ENCODE results near the gene CDC123.
"Not testable (repeated sequence)": the region's sequence is repeated elsewhere in the genome, so short reads cannot be mapped to it uniquely, and the experiment has no call there.

CDC123 gene

GRCh38 chr10:12228851-12229250, 32.9 kb downstream of the CDC123 start:
- Histone ChIP-seq H3K4me3 (ENCODE audit: low read length) (no peak overlapping the region), H3K4me1 (ENCODE audit: low read length) (no peaks in the 10 kb centered on the region), H2AFZ (ENCODE audit: low read depth, low read length) (no peak overlapping the region), H4K20me1 (ENCODE audit: insufficient read depth, low read length) (no peaks in the 10 kb centered on the region), H3K79me2 (ENCODE audit: low read length) (no peaks in the 10 kb centered on the region), H3K9me3 (ENCODE audit: insufficient read depth, low read length) (no peaks in the 10 kb centered on the region), H3K27ac (ENCODE audit: low read length) (no peak overlapping the region), H3K36me3 (replicated peaks; ENCODE audit: low read depth, low read length) (peaks cover 30% of the 10 kb centered on the region), H3K27me3 (ENCODE audit: low read depth, low read length) (no peaks in the 10 kb centered on the region), H3K4me2 (ENCODE audit: low read length) (no peak overlapping the region), H3K9ac (ENCODE audit: low read length) (no peak overlapping the region)
- no peak for TF ChIP-seq CTCF (IDR thresholded peaks at IDR 0.05; ENCODE audit: low read depth, low read length)
- TF ChIP-seq EZH2phosphoT487 (IDR thresholded peaks at IDR 0.05; ENCODE audit: low read depth): no peak

GRCh38 chr10:12234687-12235086, 38.7 kb downstream of the CDC123 start:
- not testable (repeated sequence) for H3K4me3 ChIP-seq (ENCODE audit: low read length); H4K20me1 ChIP-seq (ENCODE audit: insufficient read depth, low read length); H3K4me1 ChIP-seq (ENCODE audit: low read length); H2AFZ ChIP-seq (ENCODE audit: low read depth, low read length); H3K9ac ChIP-seq (ENCODE audit: low read length); H3K79me2 ChIP-seq (ENCODE audit: low read length); H3K27me3 ChIP-seq (ENCODE audit: low read depth, low read length); H3K27ac ChIP-seq (ENCODE audit: low read length); H3K4me2 ChIP-seq (ENCODE audit: low read length); H3K9me3 ChIP-seq (ENCODE audit: insufficient read depth, low read length)
- peaks cover 31% of the 10 kb centered on the region for H3K36me3 ChIP-seq (replicated peaks; ENCODE audit: low read depth, low read length)

GRCh38 chr10:12235116-12235694, 39.2 kb downstream of the CDC123 start:
- Histone ChIP-seq H3K79me2 (ENCODE audit: low read length) (no peaks in the 10 kb centered on the region), H3K36me3 (replicated peaks; ENCODE audit: low read depth, low read length) (peaks cover 30% of the 10 kb centered on the region), H3K4me3 (ENCODE audit: low read length) (no peak overlapping the region), H3K4me1 (ENCODE audit: low read length) (peaks cover 6% of the 10 kb centered on the region), H2AFZ (ENCODE audit: low read depth, low read length) (no peak overlapping the region), H3K27me3 (ENCODE audit: low read depth, low read length) (no peaks in the 10 kb centered on the region), H3K9me3 (ENCODE audit: insufficient read depth, low read length) (no peaks in the 10 kb centered on the region), H4K20me1 (ENCODE audit: insufficient read depth, low read length) (no peaks in the 10 kb centered on the region), H3K27ac (ENCODE audit: low read length) (no peak overlapping the region), H3K9ac (ENCODE audit: low read length) (no peak overlapping the region), H3K4me2 (ENCODE audit: low read length) (no peak overlapping the region)
- no peak for TF ChIP-seq CTCF (IDR thresholded peaks at IDR 0.05; ENCODE audit: low read depth, low read length)
- TF ChIP-seq EZH2phosphoT487 (IDR thresholded peaks at IDR 0.05; ENCODE audit: low read depth): no peak

GRCh38 chr10:12235796-12236195, 39.8 kb downstream of the CDC123 start:
- Histone ChIP-seq H3K9me3 (ENCODE audit: insufficient read depth, low read length) (no peaks in the 10 kb centered on the region), H3K27me3 (ENCODE audit: low read depth, low read length) (no peaks in the 10 kb centered on the region), H3K27ac (ENCODE audit: low read length) (no peak overlapping the region), H3K9ac (ENCODE audit: low read length) (no peak overlapping the region), H3K79me2 (ENCODE audit: low read length) (no peaks in the 10 kb centered on the region; the same call in 1 of the 2 replicates), H3K36me3 (replicated peaks; ENCODE audit: low read depth, low read length) (peaks cover 26% of the 10 kb centered on the region), H4K20me1 (ENCODE audit: insufficient read depth, low read length) (no peaks in the 10 kb centered on the region), H3K4me2 (ENCODE audit: low read length) (no peak overlapping the region), H3K4me1 (ENCODE audit: low read length) (peaks cover 6% of the 10 kb centered on the region), H3K4me3 (ENCODE audit: low read length) (no peak overlapping the region), H2AFZ (ENCODE audit: low read depth, low read length) (no peak overlapping the region)
- no peak for TF ChIP-seq CTCF (IDR thresholded peaks at IDR 0.05; ENCODE audit: low read depth, low read length)
- no peak for TF ChIP-seq EZH2phosphoT487 (IDR thresholded peaks at IDR 0.05; ENCODE audit: low read depth)

Data from OCI-LY3 (cell line).